Adrenal gland (tissue), 12 donors: ENCODE results near the gene TTC39B. TPM values are rescaled to one million over a fixed set of nuclear protein-coding genes. Genes with fewer than 3 reads are reported as not detected.

ENCODE experiments used
- DNase-seq, 7 donors: peaks; one replicate each; pipeline ENCODE4 v3.0.0-alpha.2; 2019 to 2020
- H3K27ac ChIP-seq, 5 donors: fragments of 200-600 bp; sonication (generic) in 4 of 5; 1 replicate in 3 of 5; 2 replicates in 2 of 5; pipeline versions ENCODE4 v1.5.1 to v1.8.0; 2016 to 2020; ENCODE audit warnings: mild to moderate bottlenecking in 1 of 5
- H3K27me3 ChIP-seq: fragments of 200-600 bp; 2 replicates; pipeline ENCODE4 v1.8.0; 2021
- H3K36me3 ChIP-seq, 2 donors: fragments of 200-600 bp; replicated peaks in 1 of 2; 1 replicate in 1 of 2; 2 replicates in 1 of 2; pipeline versions ENCODE4 v1.5.1 to v1.8.0; 2018 to 2022
- H3K4me1 ChIP-seq, 2 donors: fragments of 200-600 bp; replicated peaks in 1 of 2; 1 replicate in 1 of 2; 2 replicates in 1 of 2; pipeline versions ENCODE4 v1.5.1 to v1.8.0; 2018 to 2021
- H3K4me3 ChIP-seq, 4 donors: fragments of 200-600 bp; sonication (generic) in 3 of 4; one replicate each; pipeline ENCODE4 v1.5.1; 2016 to 2018
- H3K9me3 ChIP-seq, 3 donors: fragments of 200-600 bp; sonication (generic) in 1 of 3; replicated peaks in 1 of 3; 1 replicate in 2 of 3; 2 replicates in 1 of 3; pipeline versions ENCODE4 v1.5.1 to v1.8.0; 2016 to 2021
- CTCF ChIP-seq, 6 experiments: fragments of 450-650 bp in 4 of 6; fragments of 200-600 bp in 2 of 6; sonication (generic) in 1 of 6; IDR thresholded peaks; 1 replicate in 5 of 6; 2 replicates in 1 of 6; pipeline versions ENCODE4 v1.5.1 to v1.8.0; 2016 to 2021; ENCODE audit warnings: antibody characterized with exemption in 6 of 6, mild to moderate bottlenecking in 2 of 6, moderate library complexity in 1 of 6
- POLR2A ChIP-seq, 2 donors: fragments of 450-650 bp; IDR thresholded peaks; one replicate each; pipeline ENCODE4 v1.6.1; 2017; ENCODE audit warnings: antibody characterized with exemption in 2 of 2, mild to moderate bottlenecking in 2 of 2, moderate library complexity in 1 of 2
- WGBS, 4 donors: extraction: QIAGEN DNeasy Blood & Tissue Kit in 2 of 4; methylation state at CpG; one replicate each; pipeline versions ENCODE4 v1.1.5 to v1.1.7; 2013 to 2017; 5-methylcytosine and 5-hydroxymethylcytosine counted together
- intact Hi-C, 2 donors: fragments of 100-400 bp; cut with DNase I; formaldehyde crosslinking; loops; one replicate each; pipeline versions ENCODE4 v1.14.1 to v1.15.0; 2022 to 2023
- polyA plus RNA-seq, 3 donors: library from polyadenylated mRNA; stranded (reverse); fragments of 200-250 nt in 2 of 3; fragments of 350-450 nt in 1 of 3; fragmentation: Illumina TruSeq in 1 of 3; extraction: RNeasy Lipid Tissue Mini Kit (QIAGEN cat#74804) in 1 of 3; gene quantifications; one replicate each; pipeline ENCODE4 v1.2.3, GENCODE V29; 2013 to 2014
- total RNA-seq, 9 donors: library from RNA; depleted of rRNA in 4 of 9; stranded (reverse); fragments of >200 nt in 4 of 9; fragments of 120-200 nt in 1 of 9; fragmentation: NEBNext Ultra II Directional in 1 of 9; extraction: Animal tissue kit (Norgen Biotek cat#: 25700) in 1 of 9; gene quantifications; one replicate each; pipeline versions ENCODE4 v1.1.0 to v1.2.4, GENCODE V29; 2013 to 2023
- donor health status: healthy with polysubstance abuse.
- donor health status: Bipolar disorder and iron deficiency.
- donor health status: DM: yes; HTN: yes; CAD: no.
- donor health status: DM: no; HTN: no; CAD: no.
- donor health status: DM: no; HTN: no; CAD: no.
- donor health status: DM: yes; HTN: yes; CAD: no.

TTC39B gene
- total and polyA plus RNA-seq, 12 donors: 3.7 to 14.4 (median 9.5) TPM

- intact Hi-C loops: no loop called here
- Histone ChIP-seq H3K4me1 (peaks cover 7 to 32% of the 10 kb centered on the region in 2 donors), H3K4me3 (no peak overlapping the region), H3K9me3 (no peaks in the 10 kb centered on the region), H3K27ac (peak overlapping the region in 2 of 5 donors; percentile 92 to 94), H3K27me3 (no peaks in the 10 kb centered on the region), H3K36me3 (no peaks in the 10 kb centered on the region)
- 92 to 98% (median 96%) methylated on average over 4 of the region's 4 CpGs for whole genome bisulfite sequencing, 4 donors
- no peak for TF ChIP-seq CTCF (IDR thresholded peaks at IDR 0.05)
- no peak for TF ChIP-seq POLR2A (IDR thresholded peaks at IDR 0.05)
- no peak for DNase-seq
Observed at GRCh38 chr9:15294604-15295003, 12.4 kb downstream of the TTC39B start.

- intact Hi-C loops: no loop called here
- Histone ChIP-seq H3K4me3 (no peak overlapping the region), H3K4me1 (peaks cover 7 to 32% of the 10 kb centered on the region in 2 donors), H3K36me3 (no peaks in the 10 kb centered on the region), H3K9me3 (no peaks in the 10 kb centered on the region), H3K27me3 (no peaks in the 10 kb centered on the region), H3K27ac (peak overlapping the region in 2 of 5 donors; percentile 92 to 94)
- WGBS, 4 donors: 42 to 55% (median 43%) methylated on average over 10 of the region's 10 CpGs
- TF ChIP-seq CTCF (IDR thresholded peaks at IDR 0.05) (no peak), POLR2A (IDR thresholded peaks at IDR 0.05) (no peak)
- DNase-seq: peak in 2 of 7 donors; percentile 25 to 57
Observed at GRCh38 chr9:15293804-15294316, 13.2 kb downstream of the TTC39B start.

GRCh38 chr9:15293084-15293483 is 13.9 kb downstream of the TTC39B start:
- Histone ChIP-seq H3K27me3 (no peaks in the 10 kb centered on the region), H3K27ac (no peak overlapping the region), H3K9me3 (no peaks in the 10 kb centered on the region), H3K36me3 (no peaks in the 10 kb centered on the region), H3K4me3 (no peak overlapping the region), H3K4me1 (peaks cover 7 to 32% of the 10 kb centered on the region in 2 donors)
- intact Hi-C loops: no loop called here
- no peak for DNase-seq
- TF ChIP-seq POLR2A (IDR thresholded peaks at IDR 0.05) (no peak), CTCF (IDR thresholded peaks at IDR 0.05) (no peak)

- Histone ChIP-seq H3K36me3 (no peaks in the 10 kb centered on the region), H3K9me3 (no peaks in the 10 kb centered on the region), H3K4me3 (no peak overlapping the region), H3K27ac (no peak overlapping the region), H3K27me3 (no peaks in the 10 kb centered on the region), H3K4me1 (peaks cover 0 to 12% of the 10 kb centered on the region in 2 donors)
- TF ChIP-seq POLR2A (IDR thresholded peaks at IDR 0.05): no peak
- TF ChIP-seq CTCF (IDR thresholded peaks at IDR 0.05): no peak
- DNase-seq: no peak
- intact Hi-C loops: no loop called here
- 88 to 95% (median 92%) methylated on average over 5 of the region's 5 CpGs for WGBS, 4 donors
Observed at GRCh38 chr9:15289603-15290002, 17.4 kb downstream of the TTC39B start.
